GM23338 (cell line): ENCODE measurements around the gene DENND5B. TPM values are rescaled to one million over a fixed set of nuclear protein-coding genes. Genes with fewer than 3 reads are reported as not detected.

Experiments used
- ATAC-seq: fragments of 200-7000 bp; cut with Tn5 transposase; 3 replicates; pipeline ENCODE4 v1.9.1; 2020
- DNase-seq: peaks from one replicate; pipeline ENCODE4 v3.0.0-alpha.2; 2015; ENCODE audit warnings: low spot score
- H2AFZ ChIP-seq: fragments of 200-600 bp; sonication (generic); 2 replicates; pipeline ENCODE4 v1.8.0; 2016; ENCODE audit warnings: antibody characterized with exemption, mild to moderate bottlenecking, moderate library complexity
- H3F3A ChIP-seq: fragments of 200-600 bp; sonication (generic); replicated peaks from 2 replicates; pipeline ENCODE4 v1.8.0; 2017; ENCODE audit warnings: antibody characterized with exemption, mixed run types, low read depth
- H3K27ac ChIP-seq: fragments of 200-600 bp; sonication (generic); 2 replicates; pipeline ENCODE4 v1.6.1; 2016; ENCODE audit warnings: low read depth
- H3K27me3 ChIP-seq: fragments of 200-600 bp; sonication (generic); 2 replicates; pipeline ENCODE4 v1.8.0; 2016; ENCODE audit warnings: mild to moderate bottlenecking, mixed run types, moderate library complexity; ENCODE audit not compliant: insufficient read depth
- H3K36me3 ChIP-seq: fragments of 200-600 bp; sonication (generic); 2 replicates; pipeline ENCODE4 v1.8.0; 2016; ENCODE audit warnings: mild to moderate bottlenecking; ENCODE audit not compliant: insufficient read depth
- H3K4me1 ChIP-seq: fragments of 200-600 bp; sonication (generic); 2 replicates; pipeline ENCODE4 v1.8.0; 2016; ENCODE audit warnings: mild to moderate bottlenecking, moderate library complexity; ENCODE audit not compliant: insufficient read depth
- H3K4me2 ChIP-seq: fragments of 200-600 bp; sonication (generic); 2 replicates; pipeline ENCODE4 v1.7.1; 2017; ENCODE audit warnings: mixed run types
- H3K4me3 ChIP-seq: fragments of 200-600 bp; sonication (generic); 2 replicates; pipeline ENCODE4 v1.6.1; 2016; ENCODE audit warnings: mixed run types
- H3K79me2 ChIP-seq: fragments of 200-600 bp; sonication (generic); replicated peaks from 2 replicates; pipeline ENCODE4 v1.8.0; 2017; ENCODE audit warnings: mild to moderate bottlenecking; ENCODE audit not compliant: insufficient read depth
- H3K9me2 ChIP-seq: fragments of 200-600 bp; sonication (generic); 2 replicates; pipeline ENCODE4 v1.8.0; 2017; ENCODE audit not compliant: insufficient read depth
- H4K20me1 ChIP-seq: fragments of 200-600 bp; sonication (generic); replicated peaks from 2 replicates; pipeline ENCODE4 v1.8.0; 2017; ENCODE audit warnings: mild to moderate bottlenecking; ENCODE audit not compliant: insufficient read depth
- H3K27ac Mint-ChIP-seq: 2 replicates; pipeline ENCODE4 v1.8.0; 2020; ENCODE audit warnings: inconsistent platforms, mild to moderate bottlenecking, moderate library complexity, mixed read lengths
- H3K27me3 Mint-ChIP-seq: 3 replicates; pipeline ENCODE4 v1.8.0; 2022; ENCODE audit warnings: low read depth, mild to moderate bottlenecking, moderate library complexity, mixed read lengths, inconsistent platforms; ENCODE audit not compliant: insufficient read depth, poor library complexity
- H3K36me3 Mint-ChIP-seq: 3 replicates; pipeline ENCODE4 v1.8.0; 2021; ENCODE audit warnings: low read depth, mild to moderate bottlenecking, inconsistent platforms, moderate library complexity, mixed read lengths
- H3K4me1 Mint-ChIP-seq: 3 replicates; pipeline ENCODE4 v1.8.0; 2020; ENCODE audit warnings: mild to moderate bottlenecking, inconsistent platforms, mixed read lengths
- H3K4me3 Mint-ChIP-seq: 3 replicates; pipeline ENCODE4 v1.8.0; 2021; ENCODE audit warnings: moderate library complexity, mild to moderate bottlenecking, inconsistent platforms, mixed read lengths
- H3K9me3 Mint-ChIP-seq: 3 replicates; pipeline ENCODE4 v1.8.0; 2020; ENCODE audit warnings: moderate library complexity, mild to moderate bottlenecking, inconsistent platforms, mixed read lengths
- CREB1 ChIP-seq: fragments of 250-450 bp; sonication (Bioruptor Pico); IDR thresholded peaks from 2 replicates; pipeline ENCODE4 v1.5.0; 2020; ENCODE audit warnings: low read depth, mild to moderate bottlenecking, moderate library complexity
- EZH2 ChIP-seq: fragments of 200-600 bp; sonication (generic); IDR thresholded peaks from one replicate; pipeline ENCODE4 v1.8.0; 2017; ENCODE audit warnings: antibody characterized with exemption, mild to moderate bottlenecking, low read depth; ENCODE audit not compliant: unreplicated experiment
- EZH2phosphoT487 ChIP-seq: fragments of 200-600 bp; sonication (generic); IDR thresholded peaks from one replicate; pipeline ENCODE4 v1.8.1; 2018; ENCODE audit warnings: antibody characterized with exemption; ENCODE audit not compliant: unreplicated experiment
- POLR2AphosphoS5 ChIP-seq: IDR thresholded peaks from 2 replicates; pipeline ENCODE4 v1.6.1; 2016; ENCODE audit warnings: antibody characterized with exemption, low read depth
- REST ChIP-seq: IDR thresholded peaks from one replicate; pipeline ENCODE4 v1.6.1; 2018; ENCODE audit warnings: antibody characterized with exemption; ENCODE audit not compliant: unreplicated experiment
- STAT1 ChIP-seq: IDR thresholded peaks from one replicate; pipeline ENCODE4 v1.6.1; 2016; ENCODE audit warnings: antibody characterized with exemption; ENCODE audit not compliant: unreplicated experiment
- ZNF114 ChIP-seq: fragments of 250-450 bp; sonication (Bioruptor Pico); IDR thresholded peaks from 2 replicates; pipeline ENCODE4 v1.5.0; 2020; ENCODE audit warnings: mild to moderate bottlenecking, moderate library complexity
- ZNF331 ChIP-seq: fragments of 250-450 bp; sonication (Bioruptor Pico); IDR thresholded peaks from 2 replicates; pipeline ENCODE4 v1.5.0; 2020; ENCODE audit warnings: low read depth, mild to moderate bottlenecking, moderate library complexity
- polyA plus RNA-seq: library from polyadenylated mRNA; unstranded; fragments of >200 nt; fragmentation: Nextera tagmentation; extraction: Ambion mirVana; gene quantifications from 2 replicates; pipeline ENCODE4 v1.2.1, GENCODE V29; 2016
- total RNA-seq: library from RNA; depleted of rRNA; stranded (reverse); fragments of >200 nt; shearing (Covaris generic); gene quantifications from 2 replicates; pipeline ENCODE4 v1.2.3, GENCODE V29; 2014

DENND5B gene
- total and polyA plus RNA-seq, 2 experiments from 2014 or later = 6.5 to 17.2 TPM

GRCh38 chr12:31499567-31499966 lies 91.4 kb downstream of the DENND5B start:
- ATAC-seq (no peak), DNase-seq (no peak)
- Histone ChIP-seq H2AFZ (no peak overlapping the region), H3K4me2 (peak overlapping the region; percentile 12; the same call in 1 of the 2 replicates), H3K79me2 (peaks cover 12% of the 10 kb centered on the region), H3K36me3 (no peaks in the 10 kb centered on the region), H3K27ac (peak overlapping the region; percentile 56), H3F3A (no peaks in the 10 kb centered on the region), H4K20me1 (no peaks in the 10 kb centered on the region), H3K4me1 (peaks cover 31% of the 10 kb centered on the region), H3K4me3 (no peak overlapping the region), H3K27me3 (no peaks in the 10 kb centered on the region), H3K9me2 (no peaks in the 10 kb centered on the region)
- Mint-ChIP-seq H3K36me3 (peaks cover 19% of the 10 kb centered on the region), H3K9me3 (peaks cover 5% of the 10 kb centered on the region), H3K4me1 (peaks cover 39% of the 10 kb centered on the region), H3K4me3 (no peak overlapping the region), H3K27me3 (peaks cover 8% of the 10 kb centered on the region), H3K27ac (peak overlapping the region; percentile 54; the same call in 1 of the 2 replicates)
- TF ChIP-seq ZNF114 (no peak), REST (no peak), STAT1 (no peak)

DNA sequence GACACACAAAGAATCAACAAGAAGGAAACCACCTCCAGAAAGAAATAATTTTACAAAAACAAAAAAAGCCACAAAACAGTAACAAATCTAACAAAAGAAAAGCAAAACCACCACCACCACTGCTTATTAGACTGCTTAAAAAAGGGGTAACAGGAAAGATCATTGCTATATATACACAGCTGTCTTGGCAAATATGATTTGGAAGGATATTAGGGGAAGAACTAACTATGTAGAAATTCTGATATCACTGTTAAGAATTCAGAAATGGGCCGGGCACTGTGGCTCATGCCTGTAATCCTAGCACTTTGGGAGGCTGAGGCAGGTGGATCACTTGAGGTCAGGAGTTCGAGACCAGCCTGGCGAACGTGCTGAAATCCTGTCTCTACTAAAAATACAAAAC lies 92.5 kb downstream of the DENND5B start:
- Histone ChIP-seq H3K4me3 (no peak overlapping the region), H2AFZ (no peak overlapping the region), H3F3A (no peaks in the 10 kb centered on the region), H3K4me2 (0 out of 2 replicates have a peak overlapping the region, but pooled peaks have one; percentile 10), H3K79me2 (peaks cover 11% of the 10 kb centered on the region), H3K27ac (peak overlapping the region; percentile 56), H3K9me2 (no peaks in the 10 kb centered on the region), H3K4me1 (peaks cover 31% of the 10 kb centered on the region), H3K27me3 (no peaks in the 10 kb centered on the region), H4K20me1 (no peaks in the 10 kb centered on the region), H3K36me3 (no peaks in the 10 kb centered on the region)
- H3K4me3 Mint-ChIP-seq = no peak overlapping the region
- DNase-seq (no peak), ATAC-seq (no peak)
- peaks cover 44% of the 10 kb centered on the region for H3K4me1 Mint-ChIP-seq
- peaks cover 13% of the 10 kb centered on the region for H3K27me3 Mint-ChIP-seq
- H3K9me3 Mint-ChIP-seq = no peaks in the 10 kb centered on the region
- peak overlapping the region; percentile 21; the same call in 1 of the 2 replicates for H3K27ac Mint-ChIP-seq
- no peak for TF ChIP-seq EZH2
- TF ChIP-seq EZH2phosphoT487 = no peak
- no peak for TF ChIP-seq CREB1 (CRISPR knock-in tag)
- no peak for TF ChIP-seq POLR2AphosphoS5
- TF ChIP-seq ZNF331 (CRISPR knock-in tag) = no peak
- TF ChIP-seq STAT1 = no peak
- peaks cover 19% of the 10 kb centered on the region for H3K36me3 Mint-ChIP-seq
